Lower leg skin (tissue), 3 donors: Measurements from ENCODE around the gene RSBN1L.

Source experiments
- POLR2A ChIP-seq, 2 donors: fragments of 450-650 bp; IDR thresholded peaks; one replicate each; pipeline ENCODE4 v1.6.1; 2016 to 2017; ENCODE audit warnings: antibody characterized with exemption in 2 of 2, mild to moderate bottlenecking in 1 of 2, moderate library complexity in 1 of 2
- TF ChIP-seq, protein P1 (sequence below), 3 donors: fragments of 450-650 bp; IDR thresholded peaks; one replicate each; pipeline ENCODE4 v1.5.1; 2016; ENCODE audit warnings: antibody characterized with exemption in 3 of 3, mild to moderate bottlenecking in 3 of 3, moderate library complexity in 2 of 3

DNA sequence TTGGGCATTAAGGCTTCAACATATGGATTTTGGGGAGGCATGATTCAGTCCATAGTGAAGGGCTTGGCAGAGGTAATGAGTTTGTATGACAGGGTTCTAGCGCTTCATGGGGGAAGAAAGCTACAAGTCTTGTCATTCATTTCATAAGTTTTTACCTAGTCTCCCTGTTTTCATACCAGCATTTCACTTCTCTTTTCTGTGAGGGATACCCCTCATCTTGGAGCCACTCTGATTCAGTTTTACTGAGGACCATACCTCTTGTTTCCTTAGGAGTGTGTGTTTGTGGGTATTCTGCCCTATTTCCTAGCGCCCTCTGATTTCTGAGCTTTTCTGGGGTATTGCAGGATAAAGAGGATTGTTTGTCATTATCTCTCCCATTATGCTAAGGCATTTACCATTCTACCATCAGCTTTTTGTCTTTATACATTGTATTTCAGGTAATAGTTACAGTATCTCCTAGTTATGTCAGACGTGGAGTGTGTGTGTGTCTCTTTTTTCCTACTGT lies 6.8 kb downstream of the RSBN1L start:
- TF ChIP-seq, protein P1, sequence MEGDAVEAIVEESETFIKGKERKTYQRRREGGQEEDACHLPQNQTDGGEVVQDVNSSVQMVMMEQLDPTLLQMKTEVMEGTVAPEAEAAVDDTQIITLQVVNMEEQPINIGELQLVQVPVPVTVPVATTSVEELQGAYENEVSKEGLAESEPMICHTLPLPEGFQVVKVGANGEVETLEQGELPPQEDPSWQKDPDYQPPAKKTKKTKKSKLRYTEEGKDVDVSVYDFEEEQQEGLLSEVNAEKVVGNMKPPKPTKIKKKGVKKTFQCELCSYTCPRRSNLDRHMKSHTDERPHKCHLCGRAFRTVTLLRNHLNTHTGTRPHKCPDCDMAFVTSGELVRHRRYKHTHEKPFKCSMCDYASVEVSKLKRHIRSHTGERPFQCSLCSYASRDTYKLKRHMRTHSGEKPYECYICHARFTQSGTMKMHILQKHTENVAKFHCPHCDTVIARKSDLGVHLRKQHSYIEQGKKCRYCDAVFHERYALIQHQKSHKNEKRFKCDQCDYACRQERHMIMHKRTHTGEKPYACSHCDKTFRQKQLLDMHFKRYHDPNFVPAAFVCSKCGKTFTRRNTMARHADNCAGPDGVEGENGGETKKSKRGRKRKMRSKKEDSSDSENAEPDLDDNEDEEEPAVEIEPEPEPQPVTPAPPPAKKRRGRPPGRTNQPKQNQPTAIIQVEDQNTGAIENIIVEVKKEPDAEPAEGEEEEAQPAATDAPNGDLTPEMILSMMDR (IDR thresholded peaks at IDR 0.05), result no peak
- no peak for TF ChIP-seq POLR2A (IDR thresholded peaks at IDR 0.05)
